HG03196 (cell line): ENCODE results near the gene CDAN1.
"Not testable (repeated sequence)": the region's sequence is repeated elsewhere in the genome, so short reads cannot be mapped to it uniquely, and the experiment has no call there.

Experiments used
- ATAC-seq: cut with Tn5 transposase; IDR thresholded peaks from one replicate; pipeline ENCODE4 v1.9.1; 2021; ENCODE audit not compliant: unreplicated experiment

Gene CDAN1

GRCh38 chr15:42710662-42711061 lies 26.3 kb downstream of the CDAN1 start:
- ATAC-seq, result no peak

GRCh38 chr15:42707873-42708544 lies 28.9 kb downstream of the CDAN1 start:
- no peak for ATAC-seq

GRCh38 chr15:42707068-42707467 lies 29.9 kb downstream of the CDAN1 start:
- no peak for ATAC-seq

- ATAC-seq, result no peak
Observed at GRCh38 chr15:42705336-42705735, 31.6 kb downstream of the CDAN1 start.

GRCh38 chr15:42704492-42704926 lies 32.4 kb downstream of the CDAN1 start:
- no peak for ATAC-seq

GRCh38 chr15:42696626-42697025 lies 40.3 kb downstream of the CDAN1 start:
- no peak for ATAC-seq

- ATAC-seq, result no peak
Observed at GRCh38 chr15:42695527-42696071, 41.3 kb downstream of the CDAN1 start.

- ATAC-seq, result no peak
Observed at GRCh38 chr15:42694398-42694797, 42.5 kb downstream of the CDAN1 start.

- no peak for ATAC-seq
Observed at GRCh38 chr15:42693942-42694341, 43.0 kb downstream of the CDAN1 start.

GRCh38 chr15:42693496-42693895 lies 43.4 kb downstream of the CDAN1 start:
- ATAC-seq, result no peak

- ATAC-seq, result no peak
Observed at GRCh38 chr15:42692997-42693396, 43.9 kb downstream of the CDAN1 start.

GRCh38 chr15:42692536-42692935 lies 44.4 kb downstream of the CDAN1 start:
- ATAC-seq, result no peak

- ATAC-seq, result no peak
Observed at GRCh38 chr15:42691770-42692169, 45.2 kb downstream of the CDAN1 start.

- no peak for ATAC-seq
Observed at GRCh38 chr15:42691308-42691707, 45.6 kb downstream of the CDAN1 start.

- no peak for ATAC-seq
Observed at GRCh38 chr15:42688301-42688700, 48.6 kb downstream of the CDAN1 start.

- no peak for ATAC-seq
Observed at GRCh38 chr15:42687740-42688139, 49.2 kb downstream of the CDAN1 start.

GRCh38 chr15:42686281-42686680 lies 50.6 kb downstream of the CDAN1 start:
- no peak for ATAC-seq

GRCh38 chr15:42681119-42681518 lies 55.8 kb downstream of the CDAN1 start:
- no peak for ATAC-seq

GRCh38 chr15:42680142-42680482 lies 56.8 kb downstream of the CDAN1 start:
- ATAC-seq, result not testable (repeated sequence)

- no peak for ATAC-seq
Observed at GRCh38 chr15:42679285-42680141, 57.4 kb downstream of the CDAN1 start.

GRCh38 chr15:42675021-42675420 lies 61.9 kb downstream of the CDAN1 start:
- ATAC-seq, result no peak

- ATAC-seq, result no peak
Observed at GRCh38 chr15:42674472-42674871, 62.5 kb downstream of the CDAN1 start.
